ENCODE measurements around the gene SLC34A1.
"Not testable (repeated sequence)": the region's sequence is repeated elsewhere in the genome, so short reads cannot be mapped to it uniquely, and the experiment has no call there.

The SLC34A1 gene

GRCh38 chr5:177369645-177370440 is 14.4 kb upstream of the SLC34A1 start:
- DNase-seq, result no peak

- peak in 3 of 4 experiments; percentile 15 to 47 (median 43) for DNase-seq
Measured at GRCh38 chr5:177370488-177371119, 13.6 kb upstream of the SLC34A1 start.

- DNase-seq, result no peak
Measured at GRCh38 chr5:177371120-177372033, 12.9 kb upstream of the SLC34A1 start.

- no peak for DNase-seq
Measured at GRCh38 chr5:177372034-177372896, 12.0 kb upstream of the SLC34A1 start.

- no peak for DNase-seq
Measured at GRCh38 chr5:177372910-177373309, 11.3 kb upstream of the SLC34A1 start.

- no peak for DNase-seq
Measured at GRCh38 chr5:177373806-177374205, 10.4 kb upstream of the SLC34A1 start.

- DNase-seq, result no peak
Measured at GRCh38 chr5:177374211-177374610, 10.0 kb upstream of the SLC34A1 start.

GRCh38 chr5:177375516-177375915 is 8.7 kb upstream of the SLC34A1 start:
- DNase-seq, result not testable (repeated sequence)

- no peak for DNase-seq
Measured at GRCh38 chr5:177376107-177376506, 8.1 kb upstream of the SLC34A1 start.

- no peak for DNase-seq
Measured at GRCh38 chr5:177377851-177378776, 6.1 kb upstream of the SLC34A1 start.

- no peak for DNase-seq
Measured at GRCh38 chr5:177378884-177379883, 5.0 kb upstream of the SLC34A1 start.

- no peak for DNase-seq
Measured at GRCh38 chr5:177380805-177381126, 3.5 kb upstream of the SLC34A1 start.

GRCh38 chr5:177382423-177383029 is 1.7 kb upstream of the SLC34A1 start:
- no peak for DNase-seq

- no peak for DNase-seq
Measured at GRCh38 chr5:177383181-177383580, 1.1 kb upstream of the SLC34A1 start.

- no peak for DNase-seq
Measured at GRCh38 chr5:177385720-177386119, 1.5 kb downstream of the SLC34A1 start.

- DNase-seq, result no peak
Measured at GRCh38 chr5:177386542-177386941, 2.3 kb downstream of the SLC34A1 start.

- DNase-seq, result no peak
Measured at GRCh38 chr5:177387405-177387804, 3.2 kb downstream of the SLC34A1 start.

GRCh38 chr5:177388521-177389052 is 4.4 kb downstream of the SLC34A1 start:
- DNase-seq, result no peak

All from activated CD4-positive, CD25-positive, alpha-beta regulatory T cell (primary cell).